ENCODE measurements around the gene RASSF1.
"Not testable (repeated sequence)": the region's sequence is repeated elsewhere in the genome, so short reads cannot be mapped to it uniquely, and the experiment has no call there.

The RASSF1 gene

DNA sequence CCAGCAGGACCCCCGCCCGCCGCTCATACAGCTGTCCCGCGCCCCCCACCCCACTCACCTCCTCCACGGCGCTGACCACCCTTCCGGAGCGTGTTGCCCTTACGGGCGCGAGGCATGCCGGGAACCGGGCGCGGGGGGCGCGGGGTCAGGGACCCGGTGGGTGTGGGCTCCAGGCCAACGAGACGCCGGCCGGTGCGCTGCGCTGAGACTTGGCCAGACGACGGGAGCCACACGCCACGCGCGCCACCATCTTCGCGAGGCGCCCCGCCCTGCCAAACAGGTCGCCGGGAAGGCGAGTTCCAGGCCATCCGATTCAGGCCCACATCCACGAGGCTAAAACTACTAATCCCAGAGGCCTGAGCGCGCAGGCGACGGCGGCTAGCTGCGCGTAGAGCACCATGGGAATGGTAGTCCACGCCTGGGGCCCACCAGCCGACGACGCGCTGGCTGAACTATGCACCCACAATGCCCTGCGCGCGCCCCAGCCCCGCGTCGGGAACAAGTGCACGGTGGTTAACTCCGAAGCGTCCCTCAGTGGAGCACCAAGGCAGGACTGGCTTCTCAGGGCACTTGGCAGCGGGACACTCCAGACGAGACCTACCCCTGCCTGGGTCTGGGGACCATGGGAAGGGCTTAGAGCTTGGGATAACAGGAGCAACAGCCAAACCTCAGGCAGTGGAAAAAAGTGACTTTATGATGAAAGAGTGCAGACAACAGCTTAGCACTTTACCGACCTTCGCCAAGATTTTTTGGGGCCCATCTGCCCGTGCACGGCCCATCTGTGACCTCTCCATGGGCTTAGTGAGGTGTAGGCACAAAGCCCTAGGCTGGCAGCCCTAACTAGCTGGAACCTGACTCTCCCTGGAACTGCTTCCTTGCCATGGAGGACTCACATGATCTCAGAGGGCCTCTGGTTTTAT, 48.2 kb downstream of the RASSF1 start, which contains the start of gene IFRD2:
TSS of gene IFRD2 (minus strand) at position 271 of the 920 bp plus-strand sequence. CDS start at position 116, 155 bp downstream.
- TF ChIP-seq, protein P1, sequence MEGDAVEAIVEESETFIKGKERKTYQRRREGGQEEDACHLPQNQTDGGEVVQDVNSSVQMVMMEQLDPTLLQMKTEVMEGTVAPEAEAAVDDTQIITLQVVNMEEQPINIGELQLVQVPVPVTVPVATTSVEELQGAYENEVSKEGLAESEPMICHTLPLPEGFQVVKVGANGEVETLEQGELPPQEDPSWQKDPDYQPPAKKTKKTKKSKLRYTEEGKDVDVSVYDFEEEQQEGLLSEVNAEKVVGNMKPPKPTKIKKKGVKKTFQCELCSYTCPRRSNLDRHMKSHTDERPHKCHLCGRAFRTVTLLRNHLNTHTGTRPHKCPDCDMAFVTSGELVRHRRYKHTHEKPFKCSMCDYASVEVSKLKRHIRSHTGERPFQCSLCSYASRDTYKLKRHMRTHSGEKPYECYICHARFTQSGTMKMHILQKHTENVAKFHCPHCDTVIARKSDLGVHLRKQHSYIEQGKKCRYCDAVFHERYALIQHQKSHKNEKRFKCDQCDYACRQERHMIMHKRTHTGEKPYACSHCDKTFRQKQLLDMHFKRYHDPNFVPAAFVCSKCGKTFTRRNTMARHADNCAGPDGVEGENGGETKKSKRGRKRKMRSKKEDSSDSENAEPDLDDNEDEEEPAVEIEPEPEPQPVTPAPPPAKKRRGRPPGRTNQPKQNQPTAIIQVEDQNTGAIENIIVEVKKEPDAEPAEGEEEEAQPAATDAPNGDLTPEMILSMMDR (IDR thresholded peaks at IDR 0.05; ENCODE audit: borderline replicate concordance, insufficient read depth, low read depth, low read length), result no peak
- peak within 1 kb of the TSS; percentile 98 for H3K4me3 ChIP-seq (ENCODE audit: low read depth, low read length)

DNA sequence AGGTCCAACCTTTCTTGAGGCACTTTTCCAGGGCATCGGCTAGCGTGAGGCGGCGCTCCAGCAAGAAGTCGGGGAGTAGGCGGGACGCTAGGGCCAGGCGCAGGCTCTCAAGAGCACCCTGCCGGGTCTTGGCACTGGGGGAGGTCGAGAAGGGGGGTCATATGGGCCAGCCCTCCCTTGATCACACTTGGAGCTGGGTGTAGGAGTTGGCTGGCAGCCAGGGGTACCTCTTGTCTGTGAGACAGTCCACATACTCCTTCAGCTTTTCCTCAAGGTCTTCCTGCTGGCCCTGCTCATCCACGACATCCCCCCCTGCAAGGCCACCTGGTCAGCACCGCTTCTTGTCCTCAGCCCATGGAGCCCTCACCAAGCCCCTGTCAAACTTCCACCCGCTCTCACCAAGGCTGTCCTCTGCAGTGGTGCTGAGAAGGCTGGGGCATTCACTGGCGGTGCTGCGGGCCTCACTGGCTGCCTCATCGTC, 50.4 kb downstream of the RASSF1 start:
- H3K4me3 ChIP-seq (ENCODE audit: low read depth, low read length), result no peak overlapping the region
- TF ChIP-seq, protein P1 (IDR thresholded peaks at IDR 0.05; ENCODE audit: borderline replicate concordance, insufficient read depth, low read depth, low read length), result no peak

DNA sequence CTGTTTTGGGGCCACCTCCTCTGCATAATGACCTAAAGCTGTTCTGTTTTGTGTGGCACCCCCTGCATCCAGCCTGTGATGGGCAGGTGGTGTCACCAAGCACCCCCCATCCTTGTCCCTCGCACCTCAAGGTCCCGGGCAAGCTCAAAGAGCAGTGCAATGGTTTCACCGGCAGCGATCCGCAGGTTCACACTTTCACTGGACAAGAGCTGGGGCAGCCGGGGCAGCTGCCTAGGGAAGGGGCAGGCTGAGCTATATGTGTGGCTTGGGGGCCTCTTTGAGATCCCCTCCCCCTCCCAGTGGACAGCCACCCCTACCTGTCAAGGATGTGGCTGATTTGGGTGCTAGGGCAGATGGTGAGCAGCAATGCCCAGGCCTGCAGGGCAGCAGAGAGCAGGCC, 51.5 kb downstream of the RASSF1 start:
- no peak overlapping the region for H3K4me3 ChIP-seq (ENCODE audit: low read depth, low read length)
- TF ChIP-seq, protein P1 (IDR thresholded peaks at IDR 0.05; ENCODE audit: borderline replicate concordance, insufficient read depth, low read depth, low read length), result no peak

DNA sequence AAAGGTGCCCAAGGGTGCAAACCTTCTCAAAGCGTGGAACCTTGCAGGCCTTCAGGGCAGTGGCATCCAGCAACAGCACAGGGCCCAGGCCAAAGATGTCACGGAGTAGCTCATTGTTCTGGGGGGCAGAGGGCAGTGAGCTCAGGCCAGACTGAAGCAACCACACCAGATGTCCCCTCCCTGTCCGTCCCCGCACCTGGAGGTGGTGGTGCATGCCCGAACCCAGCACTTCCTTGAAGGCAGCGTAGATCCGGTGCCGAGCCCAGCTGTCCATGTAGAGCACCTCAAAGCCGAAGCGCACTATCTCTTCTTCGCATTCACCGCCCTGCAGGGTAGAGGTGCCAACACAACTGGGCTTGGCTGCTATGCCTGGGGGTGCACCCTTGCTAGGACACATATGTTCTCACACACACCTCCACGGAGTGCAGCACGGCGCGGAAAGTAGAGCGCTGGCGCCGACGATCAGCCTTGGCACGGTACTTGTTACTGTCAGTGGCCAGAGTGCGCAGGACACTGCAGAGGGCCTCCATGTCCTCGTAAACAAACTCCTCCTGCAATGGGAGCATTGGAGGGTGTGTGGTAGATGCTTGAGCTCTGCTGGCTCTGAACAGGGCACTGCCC, 52.1 kb downstream of the RASSF1 start:
- no peak overlapping the region for H3K4me3 ChIP-seq (ENCODE audit: low read depth, low read length)
- TF ChIP-seq, protein P1 (IDR thresholded peaks at IDR 0.05; ENCODE audit: borderline replicate concordance, insufficient read depth, low read depth, low read length), result no peak

DNA sequence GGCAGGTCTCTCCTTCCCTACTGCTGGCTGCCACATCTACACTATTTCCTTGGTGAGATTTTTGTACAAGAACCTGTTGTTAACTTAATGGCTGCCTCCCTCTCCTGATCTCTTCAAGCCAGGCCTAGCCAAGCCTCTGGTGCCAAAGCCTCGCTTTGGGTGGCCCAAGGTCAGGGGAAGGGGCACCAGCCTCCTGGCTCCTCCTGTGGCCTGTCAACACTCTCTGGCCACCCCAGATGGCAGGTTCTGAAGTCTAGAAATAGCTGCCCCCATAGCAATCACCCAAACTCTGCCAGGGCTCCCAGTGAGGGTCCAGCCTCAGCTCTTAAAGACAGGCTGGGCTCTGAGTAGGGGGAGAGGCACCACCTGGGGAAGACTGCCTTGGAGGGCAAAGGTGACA, 53.4 kb downstream of the RASSF1 start:
- TF ChIP-seq, protein P1 (IDR thresholded peaks at IDR 0.05; ENCODE audit: borderline replicate concordance, insufficient read depth, low read depth, low read length), result no peak
- no peak overlapping the region for H3K4me3 ChIP-seq (ENCODE audit: low read depth, low read length)

DNA sequence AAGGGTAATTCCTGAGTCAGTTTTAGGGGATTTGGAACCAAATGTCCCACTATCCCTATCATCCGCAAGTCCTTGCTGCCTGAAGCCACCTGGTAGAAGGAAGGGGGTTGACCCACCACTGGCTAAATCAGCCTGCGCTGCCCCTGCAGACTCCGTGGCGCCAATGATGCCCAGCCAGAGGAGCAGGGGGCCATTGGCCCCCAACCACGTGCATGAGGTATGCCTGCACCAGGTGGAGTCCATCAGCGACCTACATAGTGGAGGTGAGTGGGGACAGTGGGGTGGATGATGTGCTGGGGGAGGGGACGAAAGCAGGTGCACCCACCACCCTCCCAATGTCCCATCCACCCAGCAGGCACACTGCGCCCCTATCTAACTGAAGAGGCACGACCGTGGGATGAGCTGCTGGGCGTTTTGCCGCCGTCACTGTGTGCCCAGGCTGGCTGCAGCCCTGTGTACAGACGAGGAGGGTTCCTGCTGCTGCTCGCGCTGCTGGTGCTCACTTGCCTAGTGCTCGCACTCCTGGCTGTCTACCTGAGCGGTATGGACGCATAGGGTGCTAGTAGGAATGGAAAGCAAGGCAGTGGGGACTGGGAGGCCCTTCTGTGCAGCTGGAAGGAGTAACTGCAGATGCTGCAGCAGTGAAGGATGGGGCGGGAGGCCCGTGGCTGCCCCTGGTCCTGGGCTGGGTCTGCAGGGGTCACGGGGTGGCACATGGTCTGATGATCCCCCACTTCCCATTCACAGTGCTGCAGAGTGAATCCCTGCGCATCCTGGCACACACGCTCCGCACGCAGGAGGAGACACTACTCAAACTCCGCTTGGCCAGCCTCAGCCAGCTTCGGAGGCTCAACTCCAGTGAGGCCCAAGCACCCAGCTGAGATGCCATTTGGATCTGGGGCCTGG, 54.1 kb downstream of the RASSF1 start:
- no peak overlapping the region for H3K4me3 ChIP-seq (ENCODE audit: low read depth, low read length)
- TF ChIP-seq, protein P1 (IDR thresholded peaks at IDR 0.05; ENCODE audit: borderline replicate concordance, insufficient read depth, low read depth, low read length), result no peak

DNA sequence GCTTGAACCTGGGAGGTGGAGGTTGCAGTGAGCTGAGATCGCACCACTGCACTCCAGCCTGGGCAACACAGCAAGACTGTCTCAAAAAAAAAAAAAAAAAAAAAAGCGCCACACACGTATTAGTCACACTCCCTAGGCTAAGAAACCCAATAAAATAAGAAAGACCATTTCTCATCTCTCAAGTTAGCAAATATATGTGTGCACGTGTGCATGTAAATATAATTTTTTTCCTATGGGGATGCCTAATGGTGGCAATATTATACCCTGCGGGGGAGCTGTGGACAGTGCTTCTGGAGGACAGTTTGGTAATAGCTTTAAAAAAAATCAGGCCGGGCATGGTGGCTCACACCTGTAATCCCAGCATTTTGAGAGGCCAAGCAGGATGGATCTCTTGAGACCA, 56.5 kb downstream of the RASSF1 start:
- not testable (repeated sequence) for H3K4me3 ChIP-seq (ENCODE audit: low read depth, low read length)

All from GM12875 (cell line).